Measurements from ENCODE around the gene UXS1. TPM values are rescaled to one million over a fixed set of nuclear protein-coding genes. Genes with fewer than 3 reads are reported as not detected.

Gene UXS1
- total RNA-seq, 2 donors from 2014 or later: 28.3 to 49.1 TPM

DNA sequence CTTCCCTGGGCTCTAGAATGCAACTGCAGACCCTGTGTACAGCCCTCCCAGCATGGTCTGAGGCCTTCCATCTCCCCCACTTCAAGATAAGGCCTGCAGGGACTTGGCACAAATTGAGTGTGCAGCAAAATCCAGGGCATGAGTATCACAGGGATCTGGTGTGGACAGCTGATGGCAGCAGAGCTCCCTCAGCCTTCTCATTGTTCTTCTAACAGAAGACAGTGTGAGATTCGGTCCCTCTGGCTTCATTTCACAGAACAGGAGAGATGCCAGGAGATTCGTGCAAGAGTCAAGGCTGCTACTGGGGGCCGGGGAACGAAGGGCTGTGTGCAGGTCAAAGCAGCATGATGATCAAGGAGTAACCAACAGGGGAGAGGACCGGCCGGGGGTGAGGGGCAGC is 85.8 kb downstream of the UXS1 start:
- H3K36me3 ChIP-seq: peaks cover 12% of the 10 kb centered on the region
- no peak for DNase-seq (ENCODE audit: low spot score)
- no peak overlapping the region for H3K4me3 ChIP-seq
- TF ChIP-seq CTCF (IDR thresholded peaks at IDR 0.05): no peak
- ATAC-seq (ENCODE audit: insufficient number of reproducible peaks, low FRiP score, low read depth): no peak
- H3K9me3 ChIP-seq: no peaks in the 10 kb centered on the region
- no peak overlapping the region for H3K27ac ChIP-seq
- no peaks in the 10 kb centered on the region for H3K27me3 ChIP-seq (replicated peaks; ENCODE audit: insufficient read depth)
- H3K4me1 ChIP-seq (ENCODE audit: control insufficient read depth in 1 of 2, low read depth in 2 of 2): peaks cover 0 to 9% of the 10 kb centered on the region in 2 donors

DNA sequence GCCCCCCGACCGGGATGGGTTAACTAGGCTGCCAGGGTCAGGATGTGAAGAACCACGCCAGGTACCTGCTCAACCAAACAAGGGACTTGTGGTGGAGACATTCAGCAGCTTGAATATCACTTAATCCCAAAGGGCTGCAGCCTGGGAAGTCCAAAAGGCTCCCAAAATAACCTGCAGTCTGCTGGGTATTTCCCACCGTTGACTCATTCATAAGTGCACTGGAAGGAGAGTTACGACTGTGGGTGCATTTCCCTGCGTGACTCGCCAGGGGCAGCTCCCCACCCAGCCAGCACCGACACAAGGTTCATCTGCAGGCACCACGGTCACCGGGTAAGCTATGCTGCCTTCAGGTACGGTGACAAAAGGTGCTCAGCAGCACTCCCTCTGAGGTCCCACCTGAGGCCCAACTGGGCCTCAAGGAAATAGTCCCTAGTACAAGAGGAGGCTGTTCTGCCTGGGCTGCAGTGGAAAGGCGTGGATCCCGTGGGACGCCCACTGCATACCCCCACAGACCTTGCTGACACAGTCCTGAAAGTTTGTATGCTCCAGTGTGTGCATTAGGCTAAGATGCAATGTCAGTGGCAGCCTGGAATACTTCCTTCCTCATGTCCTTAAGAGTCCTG is 86.5 kb downstream of the UXS1 start:
- no peak overlapping the region for H3K4me3 ChIP-seq
- H3K36me3 ChIP-seq: peaks cover 12% of the 10 kb centered on the region
- no peaks in the 10 kb centered on the region for H3K9me3 ChIP-seq
- H3K4me1 ChIP-seq (ENCODE audit: control insufficient read depth in 1 of 2, low read depth in 2 of 2): peaks cover 0 to 9% of the 10 kb centered on the region in 2 donors
- peak; percentile 14 for TF ChIP-seq CTCF (IDR thresholded peaks at IDR 0.05)
- no peak overlapping the region for H3K27ac ChIP-seq
- ATAC-seq (ENCODE audit: insufficient number of reproducible peaks, low FRiP score, low read depth) (no peak), DNase-seq (ENCODE audit: low spot score) (no peak)
- H3K27me3 ChIP-seq (replicated peaks; ENCODE audit: insufficient read depth): no peaks in the 10 kb centered on the region

DNA sequence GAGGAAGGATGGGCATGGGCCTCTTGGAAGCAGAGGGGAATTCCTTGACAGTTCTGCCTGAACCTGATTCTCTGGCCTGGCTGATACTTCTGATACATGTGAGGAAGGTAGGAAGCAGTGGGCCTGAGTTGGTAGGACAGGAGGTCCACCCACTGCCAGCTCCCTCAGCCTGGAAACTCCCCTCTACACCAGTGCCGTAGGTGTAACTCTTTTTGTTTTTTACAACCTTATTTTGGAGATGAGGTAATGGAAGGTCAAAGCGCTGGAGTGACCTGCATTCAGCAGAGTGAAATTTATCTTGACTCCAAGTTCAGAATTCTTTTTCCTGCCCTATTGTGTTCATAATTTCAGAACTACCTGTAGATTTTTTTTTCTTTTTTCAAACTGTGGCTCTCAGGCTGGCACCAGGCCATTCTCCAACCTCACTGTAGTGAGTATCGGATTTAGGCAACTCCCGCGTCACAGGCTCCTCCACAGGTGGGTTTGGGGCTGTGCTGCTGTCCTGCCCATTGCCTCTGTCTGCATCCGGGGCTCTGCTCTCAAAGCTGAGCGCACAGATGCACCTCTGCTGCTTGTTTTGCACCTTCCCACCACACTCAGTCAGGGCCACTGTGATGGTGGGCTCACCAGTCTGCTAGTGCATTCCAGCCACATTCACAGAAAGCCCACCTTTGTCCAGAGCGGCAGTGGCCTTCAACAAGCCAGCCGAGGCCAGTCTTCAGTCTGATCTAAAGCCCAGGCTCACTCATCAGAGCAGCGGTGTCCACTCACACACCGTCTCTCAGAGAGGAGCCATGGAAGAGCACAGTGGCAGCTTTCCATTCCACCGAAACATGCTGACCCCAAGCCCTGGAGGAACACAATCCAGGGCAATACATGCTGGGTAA is 87.2 kb downstream of the UXS1 start:
- ATAC-seq (ENCODE audit: insufficient number of reproducible peaks, low FRiP score, low read depth): no peak
- Histone ChIP-seq H3K9me3 (no peaks in the 10 kb centered on the region), H3K27ac (no peak overlapping the region), H3K27me3 (replicated peaks; ENCODE audit: insufficient read depth) (no peaks in the 10 kb centered on the region), H3K4me1 (ENCODE audit: control insufficient read depth in 1 of 2, low read depth in 2 of 2) (peaks cover 0 to 9% of the 10 kb centered on the region in 2 donors), H3K36me3 (peaks cover 8% of the 10 kb centered on the region), H3K4me3 (no peak overlapping the region)
- no peak for DNase-seq (ENCODE audit: low spot score)
- TF ChIP-seq CTCF (IDR thresholded peaks at IDR 0.05): no peak

GRCh38 chr2:106105151-106105922 is 88.8 kb downstream of the UXS1 start:
- Histone ChIP-seq H3K9me3 (no peaks in the 10 kb centered on the region), H3K36me3 (no peaks in the 10 kb centered on the region), H3K4me3 (no peak overlapping the region), H3K4me1 (ENCODE audit: control insufficient read depth in 1 of 2, low read depth in 2 of 2) (peaks cover 0 to 9% of the 10 kb centered on the region in 2 donors), H3K27ac (no peak overlapping the region), H3K27me3 (replicated peaks; ENCODE audit: insufficient read depth) (no peaks in the 10 kb centered on the region)
- DNase-seq (ENCODE audit: low spot score) (no peak), ATAC-seq (ENCODE audit: insufficient number of reproducible peaks, low FRiP score, low read depth) (no peak)
- TF ChIP-seq CTCF (IDR thresholded peaks at IDR 0.05): no peak

Data from thoracic aorta (tissue), 2 donors.